Central memory CD4-positive, alpha-beta T cell (primary cell): ENCODE measurements around the gene HEATR1.
"Not testable (repeated sequence)": the region's sequence is repeated elsewhere in the genome, so short reads cannot be mapped to it uniquely, and the experiment has no call there.

Experiments used
- DNase-seq: peaks from one replicate; pipeline ENCODE4 v3.0.0; 2022

The HEATR1 gene

GRCh38 chr1:236507022-236507700 is 97.2 kb downstream of the HEATR1 start:
- no peak for DNase-seq

DNA sequence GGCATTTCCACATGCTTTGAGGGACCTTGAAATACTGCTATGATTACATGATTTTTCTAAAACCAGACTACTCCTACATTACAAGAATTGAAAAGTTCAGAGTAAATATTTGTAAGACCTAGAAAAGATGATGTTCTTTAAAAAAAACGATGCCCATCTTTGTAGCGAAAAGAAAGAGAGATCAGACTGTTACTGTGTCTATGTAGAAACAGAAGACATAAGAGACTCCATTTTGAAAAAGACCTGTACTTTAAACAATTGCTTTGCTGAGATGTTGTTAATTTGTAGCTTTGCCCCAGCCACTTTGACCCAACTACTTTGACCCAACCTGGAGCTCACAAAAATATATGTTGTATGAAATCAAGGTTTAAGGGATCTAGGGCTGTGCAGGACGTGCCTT is 100.0 kb downstream of the HEATR1 start:
- DNase-seq, result not testable (repeated sequence)

- DNase-seq, result no peak
Measured at GRCh38 chr1:236502972-236503639, 101.2 kb downstream of the HEATR1 start.

GRCh38 chr1:236502579-236502971 is 101.7 kb downstream of the HEATR1 start:
- DNase-seq, result no peak

DNA sequence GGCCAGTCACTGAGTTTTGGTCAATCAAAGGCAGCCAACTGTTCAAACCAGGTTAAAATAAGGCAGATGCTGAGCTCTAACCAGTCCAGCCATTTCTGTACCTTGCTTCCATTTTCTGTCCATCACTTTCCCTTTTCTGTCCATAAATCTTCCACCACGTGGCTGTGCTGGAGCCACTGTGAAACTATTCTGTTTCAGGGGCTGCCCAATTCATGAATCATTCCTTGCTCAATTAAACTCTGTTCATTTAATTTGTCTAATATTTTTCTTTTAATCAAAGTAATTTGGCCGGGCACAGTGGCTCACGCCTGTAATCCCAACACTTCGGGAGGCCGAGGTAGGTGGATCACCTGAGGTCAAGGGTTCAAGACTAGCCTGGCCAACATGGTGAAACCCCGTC is 103.2 kb downstream of the HEATR1 start:
- no peak for DNase-seq
